Coronary artery (tissue), 2 donors: ENCODE results near the gene ZNF488.
A peak's percentile ranks its signal among the peaks of the same experiment; 100 is the strongest.

Experiments
- DNase-seq: peaks from one replicate; pipeline ENCODE4 v3.0.0-alpha.2; 2017; ENCODE audit warnings: low spot score
- H3K27ac ChIP-seq, 2 donors: fragments of 200-600 bp; sonication (generic); one replicate each; pipeline ENCODE4 v1.5.1; 2016 to 2019
- H3K4me3 ChIP-seq: fragments of 200-600 bp; sonication (generic); 2 replicates; pipeline ENCODE4 v1.5.1; 2016; ENCODE audit warnings: mild to moderate bottlenecking, moderate library complexity
- CTCF ChIP-seq: fragments of 200-600 bp; sonication (generic); IDR thresholded peaks from one replicate; pipeline ENCODE4 v1.5.1; 2019; ENCODE audit warnings: antibody characterized with exemption

ZNF488 gene

GRCh38 chr10:47369251-47369894, 14.7 kb downstream of the ZNF488 start:
- no peak overlapping the region for H3K27ac ChIP-seq
- H3K4me3 ChIP-seq, result no peak overlapping the region
- peak; percentile 49 for DNase-seq
- TF ChIP-seq CTCF, result no peak

- TF ChIP-seq CTCF, result no peak
- H3K4me3 ChIP-seq, result no peak overlapping the region
- no peak overlapping the region for H3K27ac ChIP-seq
- peak; percentile 54 for DNase-seq
Measured at GRCh38 chr10:47368431-47369180, 15.5 kb downstream of the ZNF488 start.

GRCh38 chr10:47367646-47368045, 16.4 kb downstream of the ZNF488 start:
- Histone ChIP-seq H3K27ac (no peak overlapping the region), H3K4me3 (no peak overlapping the region)
- peak; percentile 49 for DNase-seq
- no peak for TF ChIP-seq CTCF

- H3K27ac ChIP-seq, result no peak overlapping the region
- DNase-seq, result peak; percentile 33
- TF ChIP-seq CTCF, result no peak
- no peak overlapping the region for H3K4me3 ChIP-seq
Measured at GRCh38 chr10:47366731-47367460, 17.2 kb downstream of the ZNF488 start.

- no peak overlapping the region for H3K4me3 ChIP-seq
- DNase-seq, result peak; percentile 50
- H3K27ac ChIP-seq, result no peak overlapping the region
- no peak for TF ChIP-seq CTCF
Measured at GRCh38 chr10:47366181-47366631, 17.9 kb downstream of the ZNF488 start.

GRCh38 chr10:47365431-47366180, 18.5 kb downstream of the ZNF488 start:
- TF ChIP-seq CTCF, result no peak
- H3K4me3 ChIP-seq, result no peak overlapping the region
- peak; percentile 38 for DNase-seq
- H3K27ac ChIP-seq, result no peak overlapping the region
